Stimulated activated CD4-positive, alpha-beta T cell treated with anti-CD3 and anti-CD28 coated beads, Interleukin-12 subunit alpha, Interleukin-12 subunit beta, amount 100 ng/mL, for 48 hours (primary cell): Measurements from ENCODE around the gene NPTN.
"Not testable (repeated sequence)": the region's sequence is repeated elsewhere in the genome, so short reads cannot be mapped to it uniquely, and the experiment has no call there.

Experiments
- DNase-seq, 3 donors: peaks; one replicate each; pipeline ENCODE4 v3.0.0-alpha.2; 2020; ENCODE audit warnings: low read depth in 2 of 3, low spot score in 1 of 3

Gene NPTN

DNA sequence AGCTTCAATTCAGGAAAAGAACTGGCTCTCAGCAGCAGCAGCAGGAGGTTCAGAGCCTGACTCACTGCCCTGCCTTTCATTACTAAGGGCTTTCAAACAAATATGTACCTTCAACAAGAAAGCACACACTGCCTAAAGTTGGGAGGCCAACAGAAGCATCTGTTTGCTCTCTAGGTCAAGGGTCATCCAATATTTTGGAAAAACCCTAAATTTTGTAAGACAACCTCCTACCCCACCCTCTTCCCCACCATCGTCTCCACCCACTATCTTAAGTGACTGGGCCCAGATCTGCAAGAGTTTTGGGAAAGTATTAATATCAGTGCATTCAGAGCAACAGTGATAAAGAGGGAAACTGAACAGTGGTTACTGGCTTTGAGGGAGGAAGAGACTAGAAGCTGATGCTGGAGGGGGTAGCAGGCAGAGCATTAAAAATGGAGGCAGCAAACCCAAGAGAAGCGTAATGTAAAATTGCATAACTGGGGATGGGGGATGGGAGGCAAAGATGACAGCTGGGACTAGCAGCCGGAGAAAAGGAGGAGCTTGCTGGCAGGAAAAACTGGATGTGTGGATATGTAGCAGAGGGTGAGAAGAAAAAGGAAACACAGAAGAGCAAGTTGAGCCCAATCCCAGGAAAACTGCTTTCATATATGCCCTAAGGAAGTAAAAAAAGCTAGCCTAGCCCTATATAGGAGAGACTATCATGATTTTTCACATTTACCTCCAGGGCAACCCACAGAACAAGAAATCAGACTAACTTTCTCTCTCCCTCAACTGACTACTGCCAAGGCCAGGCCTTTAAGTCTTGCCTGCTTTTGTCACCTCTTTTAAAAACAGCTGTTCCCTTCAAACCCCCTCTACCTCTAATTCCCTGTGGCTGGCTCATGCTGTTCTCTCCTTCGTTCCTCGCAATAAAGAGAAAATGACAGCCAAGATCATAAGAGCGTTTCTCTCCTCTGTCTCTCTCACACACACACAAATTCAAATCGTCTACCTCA is 31.4 kb downstream of the NPTN start:
- no peak for DNase-seq

DNA sequence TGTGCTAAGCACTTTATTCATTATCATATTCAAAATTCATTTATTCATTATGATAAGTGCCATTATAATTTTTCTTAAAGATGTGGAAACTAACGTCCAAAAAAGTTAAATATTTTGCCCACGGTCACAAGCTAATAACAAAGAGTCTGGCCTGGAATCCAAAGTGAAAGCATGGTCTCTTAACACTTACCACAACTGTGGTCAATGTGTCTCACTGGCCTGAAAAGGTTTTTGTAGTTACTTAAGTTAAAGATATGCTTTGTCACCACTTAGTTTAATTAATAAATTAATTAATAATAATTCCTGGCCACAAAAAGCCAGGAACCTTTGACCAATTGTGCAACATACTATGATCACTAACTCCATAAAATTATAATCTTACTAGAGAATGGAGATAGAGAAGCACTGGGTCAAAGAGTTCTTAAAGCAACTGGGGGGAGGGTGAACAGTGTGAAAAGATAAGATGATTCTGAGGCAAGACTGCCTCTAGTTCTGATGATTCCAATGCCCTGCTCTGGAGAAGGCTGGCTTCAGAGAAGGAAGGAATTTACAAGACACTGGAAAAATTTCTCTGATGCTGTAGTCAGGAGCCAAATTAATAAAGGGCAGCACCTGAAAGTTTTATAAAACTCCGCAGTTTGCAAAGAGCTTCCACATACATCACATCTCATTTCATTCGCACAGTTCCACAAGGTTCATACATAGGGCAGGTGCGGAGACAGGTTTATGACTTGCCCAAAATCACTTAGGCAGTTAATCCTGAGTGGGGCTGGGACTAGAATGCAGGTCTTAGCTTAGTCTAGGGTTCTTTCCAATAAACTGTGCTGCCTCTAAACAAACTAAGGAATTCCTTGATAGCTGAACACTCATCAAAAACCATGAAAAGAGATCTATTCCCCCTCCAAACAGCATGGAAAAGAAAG is 32.5 kb downstream of the NPTN start:
- DNase-seq: no peak

GRCh38 chr15:73599934-73600333 is 33.3 kb downstream of the NPTN start:
- no peak for DNase-seq

GRCh38 chr15:73598530-73599160 is 34.5 kb downstream of the NPTN start:
- no peak for DNase-seq

DNA sequence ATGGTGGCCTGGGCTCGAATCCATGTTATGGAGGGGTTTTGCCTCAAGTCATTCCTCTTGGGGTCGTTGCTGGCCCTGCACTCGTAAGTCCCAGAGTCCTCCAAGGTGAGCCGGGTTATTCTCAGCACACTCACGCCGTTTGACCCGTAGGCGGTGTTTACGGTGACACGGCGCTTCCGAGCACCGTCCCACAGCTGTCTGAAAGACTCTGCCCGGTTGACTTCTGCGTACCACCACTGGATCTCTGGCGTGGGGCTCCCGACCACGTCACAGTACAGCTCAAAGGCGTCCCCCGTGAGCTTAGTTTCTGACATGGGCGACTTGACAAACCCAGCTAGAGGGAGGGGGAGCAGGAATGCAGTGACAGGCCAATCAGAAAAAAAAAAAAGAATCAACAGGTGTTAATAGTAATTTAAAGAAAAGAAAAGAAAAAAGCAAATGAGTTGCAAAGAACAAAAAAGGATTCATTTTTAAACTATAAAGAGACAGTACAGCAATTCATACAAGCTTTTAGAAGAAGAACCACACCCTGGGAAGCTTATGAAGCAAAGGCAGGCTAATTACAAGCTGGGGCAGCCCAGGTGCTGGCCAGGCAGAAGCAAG is 36.1 kb downstream of the NPTN start:
- DNase-seq: no peak

DNA sequence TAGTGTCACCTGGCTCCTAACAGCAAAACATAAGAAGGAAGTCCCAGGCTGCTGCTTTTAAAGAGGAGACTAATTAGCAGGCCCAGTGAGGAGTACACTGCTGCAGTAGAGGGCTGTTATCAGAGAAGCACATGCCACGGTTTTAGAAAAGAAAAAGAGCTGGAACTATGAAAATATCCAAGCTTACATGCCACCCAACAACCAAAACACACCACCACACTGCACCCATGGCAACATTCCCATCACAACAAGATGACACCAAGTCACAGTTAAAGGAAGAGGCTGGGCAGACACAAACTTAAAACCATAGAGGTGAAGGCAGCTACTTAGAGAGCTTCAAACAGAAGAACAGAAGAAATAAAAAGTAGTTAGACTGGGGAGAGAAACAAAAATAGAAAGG is 37.0 kb downstream of the NPTN start:
- DNase-seq: no peak

- no peak for DNase-seq
Observed at GRCh38 chr15:73594109-73594508, 39.1 kb downstream of the NPTN start.

DNA sequence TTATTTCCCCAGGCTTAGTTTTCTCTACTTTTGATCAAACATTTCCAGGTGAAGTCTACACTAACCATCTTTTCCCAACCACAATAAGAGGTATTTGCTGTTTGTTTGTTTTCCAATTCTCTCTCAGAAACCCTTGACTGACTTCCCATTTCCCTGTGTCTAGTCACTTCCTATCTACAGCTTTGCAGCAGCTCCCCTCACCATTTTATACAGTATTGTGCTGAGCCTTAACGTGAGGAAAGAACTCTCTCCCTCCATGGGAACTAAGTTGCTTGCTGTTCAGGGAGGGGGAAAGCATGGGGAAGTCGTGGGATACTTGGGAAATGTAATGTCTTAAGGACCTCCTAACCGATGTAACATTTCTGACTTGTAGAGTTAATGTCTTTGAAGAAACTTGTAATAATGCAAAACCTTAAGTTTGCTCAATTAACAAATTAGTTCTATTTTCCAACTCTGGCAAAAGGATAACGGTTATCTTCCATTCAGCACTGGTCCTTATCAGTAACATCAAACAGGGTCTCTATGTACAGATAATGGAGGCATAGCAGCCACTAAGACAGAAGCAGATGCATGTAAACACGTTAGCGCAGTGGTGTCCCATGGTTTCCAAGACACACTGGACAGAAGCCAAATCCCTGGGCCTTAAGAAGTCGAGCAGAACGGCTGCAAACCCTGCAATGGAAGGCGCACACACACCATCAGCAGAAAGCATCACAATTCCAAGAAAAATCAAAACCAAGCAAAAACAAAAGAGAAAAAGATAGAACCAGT is 39.7 kb downstream of the NPTN start:
- DNase-seq: no peak

- DNase-seq: no peak
Observed at GRCh38 chr15:73590263-73590662, 42.9 kb downstream of the NPTN start.

DNA sequence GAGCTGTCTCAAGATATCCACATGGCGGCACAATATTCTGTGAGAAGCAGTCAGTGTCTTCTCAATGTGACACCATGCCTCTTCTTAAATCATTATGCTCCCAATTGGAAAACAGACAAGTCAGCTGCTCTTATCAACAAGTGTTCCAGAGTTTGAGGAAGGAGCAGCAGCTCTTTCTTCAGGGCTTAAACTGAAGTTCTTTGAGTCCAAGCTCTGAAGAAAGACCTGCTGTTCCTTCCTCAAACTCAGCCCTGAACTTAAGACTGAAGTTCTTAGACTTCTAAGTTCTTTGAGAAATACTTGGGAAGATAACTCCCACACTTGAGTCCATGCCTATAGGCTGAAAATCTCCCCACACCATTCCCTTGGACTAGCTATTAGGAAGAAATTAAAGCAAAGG is 43.4 kb downstream of the NPTN start:
- DNase-seq: no peak

DNA sequence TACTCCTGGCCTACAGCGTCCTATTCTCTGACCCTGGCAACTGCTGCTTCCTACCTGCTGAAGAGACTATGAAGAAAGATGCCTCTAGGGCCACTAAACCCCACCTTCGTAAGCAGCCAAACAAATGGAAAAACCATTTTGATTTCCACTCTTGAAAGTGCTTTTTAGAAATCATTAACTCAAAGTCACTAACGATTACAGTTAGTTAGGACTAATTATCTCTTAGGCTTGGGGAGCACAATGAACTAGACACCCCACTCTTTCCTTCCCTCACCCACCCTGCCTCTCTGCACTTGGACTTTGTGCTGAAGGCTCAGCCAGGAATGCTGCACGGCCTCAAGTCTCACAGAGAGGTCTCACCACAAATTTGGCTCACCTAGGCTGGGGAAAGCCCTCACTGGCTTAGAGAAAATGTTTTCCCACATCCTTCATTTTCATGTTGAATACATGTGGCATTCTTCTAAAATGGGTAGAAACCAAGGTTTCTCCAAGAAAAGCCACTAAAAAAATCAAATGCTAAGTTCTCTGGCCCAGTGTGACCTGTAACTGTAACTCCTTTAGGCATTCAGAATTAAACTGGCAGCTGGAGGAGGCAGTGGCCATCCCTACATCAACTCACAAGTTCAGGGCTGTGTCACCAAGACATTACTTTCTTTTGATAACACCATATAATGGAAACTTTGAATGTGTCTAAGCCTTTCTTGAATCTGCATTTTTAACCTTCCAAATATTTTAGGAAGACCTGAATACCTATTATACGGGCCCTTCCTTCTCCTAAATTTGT is 47.1 kb downstream of the NPTN start:
- DNase-seq: no peak

DNA sequence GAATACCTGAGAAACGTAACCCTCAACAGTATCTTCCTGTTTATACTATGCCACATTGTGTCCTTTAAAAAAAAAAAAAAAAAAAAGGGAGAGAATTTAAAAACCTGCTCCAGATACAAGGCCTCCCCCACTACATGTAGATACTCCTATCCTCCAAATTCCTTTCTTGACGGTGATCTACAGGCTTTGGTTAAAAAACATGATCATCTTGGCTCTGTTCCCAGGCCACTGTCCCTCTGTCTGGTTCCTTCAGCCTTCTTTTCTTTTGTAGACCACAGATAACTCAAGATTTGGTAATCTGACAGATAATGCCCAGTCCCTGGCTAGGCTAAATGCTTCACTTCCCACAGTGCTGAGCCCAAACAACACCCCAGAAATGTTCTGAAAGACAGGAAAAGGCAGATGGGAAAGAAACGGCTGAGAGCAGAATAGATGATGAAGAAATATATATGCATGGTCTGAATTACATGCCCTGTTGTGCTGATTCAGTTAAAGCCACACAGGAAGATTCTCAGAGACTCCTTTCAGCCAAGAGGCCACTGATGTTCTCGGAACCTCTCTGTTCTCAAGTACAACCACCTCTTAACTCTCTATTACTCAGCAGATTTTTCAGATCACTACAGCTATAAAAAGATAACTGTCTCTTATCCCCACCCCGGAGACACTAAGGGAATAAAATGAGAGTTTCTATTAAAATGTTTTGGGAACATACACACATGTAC is 48.3 kb downstream of the NPTN start:
- DNase-seq: no peak

GRCh38 chr15:73583544-73583943 is 49.6 kb downstream of the NPTN start:
- DNase-seq: no peak

DNA sequence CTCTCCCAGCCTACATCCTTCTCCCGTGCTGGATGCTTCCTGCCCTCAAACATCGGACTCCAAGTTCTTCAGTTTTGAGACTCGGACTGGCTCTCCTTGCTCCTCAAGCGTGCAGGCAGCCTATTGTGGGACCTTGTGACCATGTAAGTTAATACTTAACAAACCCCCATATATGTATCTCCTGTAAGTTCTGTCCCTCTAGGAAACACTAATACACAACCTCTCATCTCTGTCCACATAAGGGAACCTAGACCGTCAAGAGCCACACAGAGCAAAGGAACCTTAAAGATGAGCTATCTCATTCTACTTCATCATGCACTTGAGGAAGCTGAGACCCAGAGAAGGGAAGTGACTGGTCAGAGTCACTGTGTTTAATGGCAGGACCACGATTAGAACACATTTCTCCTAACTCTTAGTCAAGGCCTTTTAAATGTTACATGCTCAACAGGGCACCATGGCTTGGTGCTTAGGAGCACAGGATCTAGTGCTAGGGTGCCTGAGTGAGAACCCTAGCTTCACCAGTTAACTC is 50.3 kb downstream of the NPTN start:
- DNase-seq: no peak

DNA sequence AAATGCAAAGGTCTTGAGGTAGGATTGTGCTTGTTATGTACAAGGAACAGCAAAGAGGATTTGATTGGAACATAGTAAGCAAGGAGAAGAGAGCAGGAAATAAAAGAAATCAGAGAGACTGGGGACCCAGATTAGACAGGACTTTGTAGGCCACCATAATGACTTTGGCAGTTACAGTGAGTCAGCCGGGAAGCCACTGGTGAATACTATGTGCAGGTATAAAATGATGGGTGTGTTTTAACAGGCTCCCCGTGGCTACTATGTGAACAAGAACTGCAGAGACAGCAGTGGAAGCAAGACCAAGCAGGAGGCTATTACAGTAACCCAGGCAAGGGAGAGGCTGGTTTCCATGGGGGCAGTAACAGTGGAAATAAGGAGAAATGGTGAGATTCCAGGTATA is 55.2 kb downstream of the NPTN start:
- DNase-seq: no peak

GRCh38 chr15:73577593-73577992 is 55.6 kb downstream of the NPTN start:
- not testable (repeated sequence) for DNase-seq

- DNase-seq: no peak
Observed at GRCh38 chr15:73575636-73576247, 57.4 kb downstream of the NPTN start.

DNA sequence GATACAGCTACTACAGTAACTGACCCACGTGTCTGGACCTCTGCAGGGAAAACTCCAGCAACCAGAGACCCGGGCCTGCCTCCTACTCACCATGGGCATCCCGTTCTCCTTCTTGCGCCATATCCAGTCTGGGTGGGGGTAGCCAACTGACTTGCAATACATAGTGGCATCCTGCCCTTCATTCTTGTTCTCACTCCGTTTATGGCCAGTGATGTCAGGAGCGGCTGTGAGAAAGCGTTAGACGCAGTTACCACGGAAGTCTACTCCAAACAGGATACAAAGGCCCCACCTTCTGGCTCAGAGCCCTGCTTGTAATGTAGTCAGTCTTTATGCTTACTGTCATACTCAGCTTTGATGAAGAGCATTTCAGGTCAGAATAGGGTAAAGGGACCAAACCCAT is 59.6 kb downstream of the NPTN start:
- no peak for DNase-seq
